Measurements from ENCODE around the gene SCAPER. TPM values are rescaled to one million over a fixed set of nuclear protein-coding genes. Genes with fewer than 3 reads are reported as not detected.

SCAPER gene
- total and polyA plus RNA-seq, 2 of the 4 experiments (the other 2 are of a cell fraction) = 2.9 to 9.7 TPM

DNA sequence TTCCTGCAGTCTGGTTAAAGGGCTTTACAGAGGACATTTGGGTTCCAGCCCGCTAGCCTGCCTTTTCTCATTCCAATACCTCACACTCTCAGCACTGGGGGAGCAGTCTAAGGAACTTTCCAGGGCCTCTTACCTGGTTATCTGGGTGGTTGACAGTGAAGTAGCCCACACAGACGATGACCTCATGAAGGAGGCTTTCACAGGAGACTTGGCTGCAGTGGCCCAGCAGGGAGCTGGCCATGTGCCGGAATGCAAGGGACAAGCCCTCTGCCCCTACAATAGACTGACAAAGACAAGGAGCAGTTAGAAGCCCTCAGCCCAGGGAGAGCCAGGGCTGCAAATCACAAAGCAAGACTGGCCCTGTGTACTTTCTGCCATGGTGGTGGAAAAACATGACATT, 529.1 kb downstream of the SCAPER start:
- peaks cover 7% of the 10 kb centered on the region; the same call in 1 of the 2 replicates for H3K9me1 ChIP-seq (ENCODE audit: insufficient read depth, low read length)
- no peaks in the 10 kb centered on the region for H3K9me3 ChIP-seq (ENCODE audit: control insufficient read depth, insufficient read depth, low read length)
- WGBS, 2 experiments (ENCODE audit: extremely low coverage in 2 of 2, insufficient read length in 1 of 2) = no CpG with 5 or more reads among the region's 3 CpGs
- H2AK9ac ChIP-seq (replicated peaks; ENCODE audit: low read depth, low read length, poor library complexity) = no peak overlapping the region
- peak overlapping the region; percentile 1; the same call in 1 of the 2 replicates for H2AK5ac ChIP-seq (ENCODE audit: low read depth, low read length)
- dilution Hi-C loops (cut with HindIII; ENCODE audit: low sequenced_read_pairs, unreplicated experiment) (no loop called here), in situ Hi-C loops (cut with MboI; ENCODE audit: low sequenced_read_pairs) (no loop called here), intact Hi-C loops (cut with micrococcal nuclease) (no loop called here)
- H3K4me2 ChIP-seq (ENCODE audit: low read depth, low read length) = no peak overlapping the region
- ATAC-seq (ENCODE audit: low read depth) (no peak), DNase-seq (no peak)
- BruUV-seq (replicated peaks) = no TSS peak
- H3K23ac ChIP-seq (ENCODE audit: low read depth, low read length) = no peak overlapping the region; the same call in 1 of the 2 replicates
- H3K18ac ChIP-seq (ENCODE audit: low read depth, low read length) = no peak overlapping the region
- H2BK120ac ChIP-seq (ENCODE audit: low read depth, low read length) = no peak overlapping the region
- H3K56ac ChIP-seq (ENCODE audit: extremely low read depth, insufficient read depth, low read length) = no peak overlapping the region
- H2AFZ ChIP-seq (replicated peaks; ENCODE audit: low read length, poor library complexity) = no peak overlapping the region
- no peaks in the 10 kb centered on the region for H3K27me3 ChIP-seq (ENCODE audit: control insufficient read depth, insufficient read depth, low read length)
- H2BK20ac ChIP-seq (ENCODE audit: low read depth, low read length) = no peak overlapping the region
- no peak overlapping the region for H4K5ac ChIP-seq (ENCODE audit: low read depth, low read length)
- no peak overlapping the region for H4K8ac ChIP-seq (ENCODE audit: low read depth in 2 of 2, low read length in 2 of 2)
- TF ChIP-seq, protein P1, sequence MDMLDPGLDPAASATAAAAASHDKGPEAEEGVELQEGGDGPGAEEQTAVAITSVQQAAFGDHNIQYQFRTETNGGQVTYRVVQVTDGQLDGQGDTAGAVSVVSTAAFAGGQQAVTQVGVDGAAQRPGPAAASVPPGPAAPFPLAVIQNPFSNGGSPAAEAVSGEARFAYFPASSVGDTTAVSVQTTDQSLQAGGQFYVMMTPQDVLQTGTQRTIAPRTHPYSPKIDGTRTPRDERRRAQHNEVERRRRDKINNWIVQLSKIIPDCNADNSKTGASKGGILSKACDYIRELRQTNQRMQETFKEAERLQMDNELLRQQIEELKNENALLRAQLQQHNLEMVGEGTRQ (IDR thresholded peaks at IDR 0.05; ENCODE audit: low read depth, low read length) = no peak
- TF ChIP-seq CEBPB (IDR thresholded peaks at IDR 0.05; ENCODE audit: low read depth, low read length) (no peak), CHD1 (IDR thresholded peaks at IDR 0.05; ENCODE audit: low read depth, low read length) (no peak), MAFK (IDR thresholded peaks at IDR 0.05; ENCODE audit: low read depth, low read length) (no peak), MAZ (IDR thresholded peaks at IDR 0.05; ENCODE audit: borderline replicate concordance, low read depth, low read length) (no peak), RAD21 (IDR thresholded peaks at IDR 0.05; ENCODE audit: low read length) (no peak), RFX5 (IDR thresholded peaks at IDR 0.05; ENCODE audit: low read depth, low read length) (no peak), NFE2L2 (IDR thresholded peaks at IDR 0.05; ENCODE audit: low read depth, low read length) (no peak), RCOR1 (IDR thresholded peaks at IDR 0.05; ENCODE audit: insufficient replicate concordance, low read length) (no peak), FOS (IDR thresholded peaks at IDR 0.05; ENCODE audit: low read depth, low read length) (no peak), POLR2A (IDR thresholded peaks at IDR 0.05; ENCODE audit: low read depth, low read length) (no peak), BHLHE40 (IDR thresholded peaks at IDR 0.05; ENCODE audit: low read depth, low read length) (no peak), MXI1 (IDR thresholded peaks at IDR 0.05; ENCODE audit: borderline replicate concordance, low read depth, low read length) (no peak), SMC3 (IDR thresholded peaks at IDR 0.05; ENCODE audit: low read depth, low read length) (no peak)
- TF ChIP-seq, protein P2, sequence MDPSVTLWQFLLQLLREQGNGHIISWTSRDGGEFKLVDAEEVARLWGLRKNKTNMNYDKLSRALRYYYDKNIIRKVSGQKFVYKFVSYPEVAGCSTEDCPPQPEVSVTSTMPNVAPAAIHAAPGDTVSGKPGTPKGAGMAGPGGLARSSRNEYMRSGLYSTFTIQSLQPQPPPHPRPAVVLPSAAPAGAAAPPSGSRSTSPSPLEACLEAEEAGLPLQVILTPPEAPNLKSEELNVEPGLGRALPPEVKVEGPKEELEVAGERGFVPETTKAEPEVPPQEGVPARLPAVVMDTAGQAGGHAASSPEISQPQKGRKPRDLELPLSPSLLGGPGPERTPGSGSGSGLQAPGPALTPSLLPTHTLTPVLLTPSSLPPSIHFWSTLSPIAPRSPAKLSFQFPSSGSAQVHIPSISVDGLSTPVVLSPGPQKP (IDR thresholded peaks at IDR 0.05; ENCODE audit: borderline replicate concordance, low read depth, low read length) = no peak
- TF ChIP-seq, protein P3, sequence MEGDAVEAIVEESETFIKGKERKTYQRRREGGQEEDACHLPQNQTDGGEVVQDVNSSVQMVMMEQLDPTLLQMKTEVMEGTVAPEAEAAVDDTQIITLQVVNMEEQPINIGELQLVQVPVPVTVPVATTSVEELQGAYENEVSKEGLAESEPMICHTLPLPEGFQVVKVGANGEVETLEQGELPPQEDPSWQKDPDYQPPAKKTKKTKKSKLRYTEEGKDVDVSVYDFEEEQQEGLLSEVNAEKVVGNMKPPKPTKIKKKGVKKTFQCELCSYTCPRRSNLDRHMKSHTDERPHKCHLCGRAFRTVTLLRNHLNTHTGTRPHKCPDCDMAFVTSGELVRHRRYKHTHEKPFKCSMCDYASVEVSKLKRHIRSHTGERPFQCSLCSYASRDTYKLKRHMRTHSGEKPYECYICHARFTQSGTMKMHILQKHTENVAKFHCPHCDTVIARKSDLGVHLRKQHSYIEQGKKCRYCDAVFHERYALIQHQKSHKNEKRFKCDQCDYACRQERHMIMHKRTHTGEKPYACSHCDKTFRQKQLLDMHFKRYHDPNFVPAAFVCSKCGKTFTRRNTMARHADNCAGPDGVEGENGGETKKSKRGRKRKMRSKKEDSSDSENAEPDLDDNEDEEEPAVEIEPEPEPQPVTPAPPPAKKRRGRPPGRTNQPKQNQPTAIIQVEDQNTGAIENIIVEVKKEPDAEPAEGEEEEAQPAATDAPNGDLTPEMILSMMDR (conservative IDR thresholded peaks at IDR 0.05; ENCODE audit: low read depth, low read length) = no peak
- H3K27ac ChIP-seq (ENCODE audit: insufficient read depth, low read length) = no peak overlapping the region
- H2BK5ac ChIP-seq (ENCODE audit: low read depth, low read length, poor library complexity, severe bottlenecking) = no peak overlapping the region
- H3K36me3 ChIP-seq (ENCODE audit: control insufficient read depth, insufficient read depth, low read length) = peaks cover 1% of the 10 kb centered on the region; the same call in 1 of the 2 replicates
- H3K4me1 ChIP-seq (ENCODE audit: control insufficient read depth, insufficient read depth, low read length) = no peaks in the 10 kb centered on the region; the same call in 1 of the 2 replicates
- H2BK15ac ChIP-seq (ENCODE audit: low read depth, low read length) = no peak overlapping the region
- H4K20me1 ChIP-seq (ENCODE audit: insufficient read depth, low read length) = no peaks in the 10 kb centered on the region
- ChIA-PET CTCF (interaction anchor here (0.6 kb wide), 1 partner anchor 475 kb away, joined by 11 read pairs; no protein-coding TSS in a partner anchor), POLR2A (ENCODE audit: unreplicated experiment) (no interaction called here)
- no peak overlapping the region for H3K4ac ChIP-seq (ENCODE audit: low read depth, low read length)
- no peaks in the 10 kb centered on the region for H3K79me1 ChIP-seq (ENCODE audit: low read depth in 1 of 2, low read length in 2 of 2)
- no peak overlapping the region for H3K14ac ChIP-seq (replicated peaks; ENCODE audit: low read depth, low read length)
- no peak overlapping the region for H3K9ac ChIP-seq (ENCODE audit: low read depth, low read length)
- no peak overlapping the region; the same call in 1 of the 2 replicates for H4K91ac ChIP-seq (ENCODE audit: insufficient read depth, low read depth, low read length)
- H3K4me3 ChIP-seq (ENCODE audit: insufficient read depth, low read depth, low read length) = no peak overlapping the region
